Measurements from ENCODE around the gene IGFBP3.

- TF ChIP-seq GABPA (IDR thresholded peaks at IDR 0.05; ENCODE audit: low read depth, low read length) (no peak), GABPA (CRISPR knock-in tag; IDR thresholded peaks at IDR 0.05; ENCODE audit: low read depth) (no peak), SETDB1 (CRISPR knock-in tag; IDR thresholded peaks at IDR 0.05; ENCODE audit: borderline replicate concordance) (no peak), ETV6 (CRISPR knock-in tag; conservative IDR thresholded peaks at IDR 0.05) (no peak), POLR2AphosphoS5 (IDR thresholded peaks at IDR 0.05; ENCODE audit: low read depth, low read length) (no peak), YY1 (IDR thresholded peaks at IDR 0.05; ENCODE audit: insufficient read depth, insufficient replicate concordance, low read depth, low read length) (no peak), CHD2 (IDR thresholded peaks at IDR 0.05; ENCODE audit: low read depth, low read length) (no peak), RERE (CRISPR knock-in tag; IDR thresholded peaks at IDR 0.05; ENCODE audit: low read depth) (no peak), SP2 (CRISPR knock-in tag; IDR thresholded peaks at IDR 0.05) (no peak), MXI1 (IDR thresholded peaks at IDR 0.05; ENCODE audit: borderline replicate concordance, low read depth, low read length) (no peak), BCL6 (CRISPR knock-in tag; IDR thresholded peaks at IDR 0.05) (no peak)
Observed at GRCh38 chr7:45882465-45882810, 38.6 kb downstream of the IGFBP3 start.

All from HepG2 (cell line).